GM12892 (cell line): ENCODE data around the gene ATP6V0A1.
A peak's percentile ranks its signal among the peaks of the same experiment; 100 is the strongest.

Experiments
- DNase-seq: peaks from one replicate; pipeline ENCODE4 v3.0.0; 2011; ENCODE audit not compliant: insufficient read length
- FAIRE-seq: peaks from 2 replicates; lab custom pipeline; 2011; peaks lifted over from hg19 to GRCh38; lab: Jason Lieb, UNC
- POLR2A ChIP-seq: IDR thresholded peaks from 2 replicates; pipeline ENCODE4 v1.6.1; 2011; ENCODE audit warnings: low read depth, low read length, control low read depth
- POLR2AphosphoS5 ChIP-seq: IDR thresholded peaks from 2 replicates; pipeline ENCODE4 v1.6.1; 2011; ENCODE audit warnings: low read depth, low read length, control low read depth
- TAF1 ChIP-seq: IDR thresholded peaks from 2 replicates; pipeline ENCODE4 v1.6.1; 2011; ENCODE audit warnings: low read depth, mild to moderate bottlenecking, control low read depth, low read length, borderline replicate concordance

The ATP6V0A1 gene

DNA sequence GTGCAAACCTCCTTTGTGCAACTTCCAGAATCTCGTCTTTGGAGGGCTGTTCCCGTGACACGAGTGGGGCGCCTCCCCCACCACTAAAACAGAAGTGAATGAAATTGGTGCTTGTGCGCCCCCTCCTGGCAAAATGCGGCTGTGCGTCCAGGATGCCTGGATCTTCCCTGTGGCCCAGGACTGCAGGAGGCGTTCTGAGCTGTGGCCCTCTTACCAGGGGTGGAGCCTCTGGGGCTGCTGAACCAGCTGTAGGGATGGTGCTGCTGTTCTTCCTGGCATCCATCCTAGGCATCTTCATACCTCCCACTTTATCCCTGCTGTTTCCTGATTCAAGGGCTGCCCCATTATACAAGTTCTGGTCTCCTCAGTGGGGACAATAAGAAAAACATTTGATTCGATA lies 58.8 kb downstream of the ATP6V0A1 start:
- DNase-seq (peak; percentile 73), FAIRE-seq (peak; percentile 72)
- TF ChIP-seq POLR2AphosphoS5 = no peak
- no peak for TF ChIP-seq TAF1

DNA sequence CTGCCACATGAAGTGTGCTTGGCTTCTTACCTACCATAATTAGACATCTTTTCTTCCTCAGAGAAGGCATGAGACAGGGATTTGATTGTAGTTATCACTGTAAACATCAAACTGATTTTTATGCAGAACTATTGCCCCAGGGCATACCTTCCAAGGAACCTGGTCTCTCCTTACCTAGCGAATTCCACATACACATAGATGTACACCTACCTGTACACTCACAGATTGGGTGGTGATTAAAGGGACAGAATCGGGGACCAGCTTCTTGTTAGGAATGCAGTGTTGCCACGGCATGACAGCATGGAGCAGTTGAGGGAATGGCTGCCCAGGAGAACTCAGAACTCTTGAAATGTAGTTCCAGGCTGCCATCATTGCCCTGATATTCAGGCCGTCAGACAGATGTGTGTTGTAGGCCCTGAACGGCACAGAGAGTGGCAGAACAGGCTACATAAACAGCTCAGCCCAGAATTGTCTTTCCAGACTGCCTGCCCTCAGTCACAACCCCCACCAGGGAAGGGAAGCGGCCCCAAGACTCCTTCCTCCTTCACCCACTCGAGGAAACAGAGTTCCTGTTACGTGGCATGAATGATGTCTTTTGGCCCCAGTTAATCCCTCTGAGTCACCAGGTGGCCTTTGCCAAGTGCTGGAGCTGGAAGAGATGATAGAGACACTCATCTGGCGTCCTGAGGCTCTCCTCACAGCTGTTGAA lies 59.5 kb downstream of the ATP6V0A1 start:
- no peak for DNase-seq
- no peak for TF ChIP-seq POLR2AphosphoS5
- no peak for TF ChIP-seq TAF1
- TF ChIP-seq POLR2A = no peak

DNA sequence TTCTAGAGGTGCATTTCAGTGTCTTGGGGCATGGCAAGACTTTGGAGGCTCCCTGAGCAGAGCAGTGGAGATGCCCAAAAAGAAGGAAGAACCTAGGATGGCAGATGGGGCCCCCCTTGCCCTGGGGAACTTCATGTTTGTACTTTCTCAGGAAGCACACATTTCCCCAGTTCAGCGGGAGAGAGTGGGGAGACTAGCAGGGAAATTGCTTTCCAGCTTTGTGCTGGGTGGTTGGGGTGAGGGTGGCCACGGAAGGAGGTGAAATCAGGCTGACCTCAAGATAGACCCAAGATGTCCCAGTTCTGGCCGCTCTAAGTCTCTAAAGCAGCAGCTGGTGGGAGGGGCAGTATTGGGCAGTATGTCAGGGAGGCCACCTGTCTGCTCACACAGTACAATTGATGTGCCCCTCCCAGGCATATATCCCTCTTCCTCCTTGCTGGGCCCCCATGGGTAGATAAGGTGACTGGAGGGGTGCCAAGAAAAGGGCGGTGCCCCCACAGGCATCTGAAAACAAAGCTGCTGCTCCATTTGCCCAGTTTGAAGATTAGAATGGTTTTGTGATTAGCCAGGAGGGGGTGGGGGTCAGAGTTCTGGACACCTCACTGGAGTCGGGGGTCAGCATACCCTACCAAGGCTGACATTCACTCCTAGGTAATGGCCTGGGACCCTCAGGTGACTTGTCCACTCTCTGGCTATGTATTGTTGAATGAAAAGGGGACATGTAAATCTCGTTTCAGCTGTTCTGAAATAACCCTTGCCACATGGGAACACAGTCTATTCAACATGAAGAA lies 60.3 kb downstream of the ATP6V0A1 start:
- no peak for FAIRE-seq
- TF ChIP-seq TAF1 (no peak), POLR2AphosphoS5 (no peak), POLR2A (no peak)
- DNase-seq = no peak

More for the DNA sequence above, 59.5 kb downstream of the ATP6V0A1 start:
- FAIRE-seq = no peak

DNA sequence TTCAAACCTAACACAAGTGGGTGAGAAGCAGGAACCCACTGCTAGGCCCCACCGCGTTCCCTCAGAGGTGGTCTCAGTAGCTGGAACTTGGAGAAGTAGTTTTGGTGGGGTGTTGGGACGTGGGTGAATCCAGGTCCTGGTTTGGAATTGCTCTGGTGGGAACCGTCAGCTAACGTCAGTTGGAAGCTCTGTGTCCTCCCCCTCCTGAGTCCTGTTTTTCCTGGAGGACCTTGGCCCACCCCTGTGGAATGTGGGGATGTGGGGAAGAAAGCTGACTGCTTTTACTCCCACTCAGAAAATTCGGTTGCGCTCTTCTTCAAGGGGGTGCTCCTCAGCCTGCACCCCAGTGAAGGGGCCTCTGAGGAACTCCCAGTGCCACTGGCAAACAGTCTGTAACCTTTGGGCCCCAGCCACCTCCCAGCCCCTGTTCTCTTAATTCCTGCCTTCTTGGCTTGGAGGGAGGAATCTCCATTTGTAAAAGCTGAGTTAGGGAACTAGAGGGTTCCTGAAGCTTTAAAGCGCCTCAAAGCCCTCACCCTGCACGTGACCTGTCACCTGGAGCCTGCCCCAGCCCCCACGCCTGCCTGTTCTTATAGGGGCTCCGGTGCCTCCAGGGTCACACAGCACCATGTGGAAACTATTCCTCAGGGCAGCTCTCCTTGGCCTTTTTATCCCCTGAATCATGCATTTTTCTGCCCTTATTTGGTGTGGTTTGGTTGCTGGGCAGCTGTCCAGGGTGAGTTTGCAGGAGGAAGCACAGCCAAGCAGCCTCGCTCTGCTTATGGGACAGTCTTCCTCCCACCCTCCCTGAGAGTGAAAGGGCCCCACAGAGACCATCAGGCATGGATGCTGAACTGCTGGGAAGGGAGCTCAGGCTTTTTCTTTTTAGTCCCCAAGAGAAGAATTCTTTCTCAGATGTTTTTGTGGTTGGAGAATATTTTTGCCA lies 61.1 kb downstream of the ATP6V0A1 start:
- TF ChIP-seq POLR2A = no peak
- no peak for TF ChIP-seq POLR2AphosphoS5
- TF ChIP-seq TAF1 = no peak
- FAIRE-seq (no peak), DNase-seq (no peak)

DNA sequence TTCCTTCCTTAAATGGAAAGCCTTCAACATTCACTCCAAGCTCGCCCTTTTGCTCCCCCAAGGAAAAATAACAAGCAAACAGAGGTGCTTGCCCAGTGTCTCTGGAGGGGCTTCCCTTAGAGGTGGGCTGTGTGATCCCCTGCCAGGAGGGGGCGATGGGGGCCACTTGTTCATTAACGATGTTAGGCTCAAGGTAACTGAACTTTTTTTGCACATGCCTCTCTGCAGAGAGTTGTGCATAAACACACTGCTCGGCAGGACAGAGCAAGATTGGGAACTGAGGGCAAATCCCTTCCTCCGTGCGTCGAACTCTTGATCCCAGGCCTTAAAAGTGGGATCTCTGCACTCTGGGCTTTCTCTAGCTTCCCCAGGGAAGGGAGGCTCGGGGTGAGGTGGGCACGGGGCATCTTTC lies 61.9 kb downstream of the ATP6V0A1 start:
- DNase-seq (no peak), FAIRE-seq (no peak)
- no peak for TF ChIP-seq POLR2AphosphoS5
- no peak for TF ChIP-seq POLR2A
- no peak for TF ChIP-seq TAF1

DNA sequence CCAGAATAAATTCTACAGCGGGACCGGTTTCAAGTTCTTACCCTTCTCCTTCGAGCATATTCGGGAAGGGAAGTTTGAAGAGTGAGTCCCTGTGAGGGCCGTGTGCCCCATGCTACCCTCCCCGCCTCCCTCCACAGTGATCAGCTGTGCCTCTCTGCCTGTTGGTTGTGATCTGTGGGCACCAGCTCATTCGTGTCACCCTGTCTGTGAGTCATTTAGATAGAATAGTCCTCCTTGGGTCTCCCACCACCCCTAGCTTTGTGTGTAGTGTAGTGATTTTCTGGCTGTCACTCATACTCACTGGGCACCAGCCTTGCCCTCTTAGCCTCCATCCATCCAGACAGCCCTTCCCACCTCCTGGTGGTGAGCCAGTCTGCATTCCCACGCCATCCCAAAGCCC lies 62.4 kb downstream of the ATP6V0A1 start:
- DNase-seq = no peak
- FAIRE-seq = no peak
- TF ChIP-seq POLR2A = no peak
- no peak for TF ChIP-seq POLR2AphosphoS5
- no peak for TF ChIP-seq TAF1

DNA sequence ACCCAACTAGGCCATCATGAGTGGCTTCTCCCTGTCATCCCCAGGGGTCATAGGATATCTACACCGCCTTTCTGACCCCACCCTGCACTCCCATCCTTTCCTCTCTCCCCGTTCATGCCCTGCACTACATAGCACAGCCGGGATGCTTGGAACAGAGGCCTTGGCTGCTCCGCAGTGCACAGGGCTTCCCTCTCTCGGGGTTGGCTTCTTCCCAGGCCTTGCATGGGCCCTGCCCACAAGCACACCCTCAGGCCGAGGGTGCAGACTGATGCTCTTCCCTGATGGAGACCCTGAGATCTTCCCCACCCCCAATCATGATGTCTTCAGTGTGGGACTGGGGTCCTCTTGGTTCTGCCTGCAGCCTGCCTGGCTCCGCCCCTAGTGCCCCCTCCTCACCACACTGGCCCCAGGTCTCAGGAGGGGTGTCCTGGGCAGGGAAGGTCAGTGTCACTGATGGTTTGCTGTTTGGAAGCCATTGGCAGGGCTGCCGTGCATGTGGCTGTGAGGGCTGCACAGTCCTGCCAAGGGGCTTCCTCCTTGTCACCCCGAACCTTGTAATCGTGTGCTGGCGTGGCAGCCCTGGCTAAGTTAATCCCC lies 63.1 kb downstream of the ATP6V0A1 start:
- TF ChIP-seq POLR2A (no peak), POLR2AphosphoS5 (no peak), TAF1 (no peak)
- FAIRE-seq = no peak

DNA sequence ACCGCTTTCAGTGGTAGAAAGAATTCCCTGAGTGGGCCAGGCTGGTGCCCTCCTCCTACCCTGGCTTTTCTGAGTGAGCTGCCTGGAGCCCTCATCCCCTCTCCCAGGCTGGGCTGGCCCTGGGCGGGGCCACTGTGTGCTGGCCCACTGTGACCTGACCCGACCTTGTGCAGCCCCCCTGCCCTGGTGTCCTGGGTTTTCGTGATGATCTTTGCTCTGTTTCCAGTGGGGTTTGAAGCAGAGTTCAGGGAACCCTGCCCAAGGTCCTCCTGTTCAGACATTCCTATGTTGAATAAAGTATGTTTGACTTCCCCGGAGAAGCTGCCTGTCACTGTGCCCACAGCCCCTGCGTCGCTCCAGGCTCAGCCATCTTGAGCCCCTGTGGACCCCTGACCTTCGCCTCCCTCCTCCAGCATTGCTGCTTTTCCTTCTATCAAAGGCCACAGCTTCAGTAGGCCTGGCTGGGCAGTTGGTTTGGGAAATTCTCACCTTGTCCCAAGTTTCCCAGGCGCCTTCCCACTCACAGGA lies 63.6 kb downstream of the ATP6V0A1 start:
- TF ChIP-seq POLR2A (no peak), POLR2AphosphoS5 (no peak), TAF1 (no peak)
- DNase-seq = no peak
- FAIRE-seq = no peak

More for the DNA sequence above, 63.1 kb downstream of the ATP6V0A1 start:
- DNase-seq = no peak

DNA sequence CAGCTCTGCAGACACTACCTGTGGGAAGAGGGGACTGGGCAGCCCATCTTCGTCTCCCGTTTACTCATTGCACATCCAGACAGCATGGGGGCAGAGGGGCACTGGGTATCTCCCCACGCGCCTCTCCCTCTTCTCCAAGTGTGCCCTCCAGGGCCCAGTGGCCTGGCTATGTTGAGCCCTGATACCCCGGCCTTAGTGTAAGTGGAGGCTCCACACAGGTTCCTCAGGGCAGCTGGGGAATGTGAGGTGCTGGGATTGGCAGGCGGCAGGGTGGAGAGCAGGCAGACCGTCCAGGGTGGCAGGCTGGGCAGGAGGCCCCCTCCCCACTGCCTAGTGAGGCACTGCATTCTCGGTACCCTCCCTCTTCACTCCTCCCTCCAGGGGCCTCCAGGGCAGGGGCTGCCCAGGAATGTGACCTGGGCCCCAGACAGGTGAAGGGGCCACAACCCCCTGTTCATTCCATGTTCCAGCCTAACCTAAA lies 64.2 kb downstream of the ATP6V0A1 start:
- FAIRE-seq = no peak
- DNase-seq = no peak

DNA sequence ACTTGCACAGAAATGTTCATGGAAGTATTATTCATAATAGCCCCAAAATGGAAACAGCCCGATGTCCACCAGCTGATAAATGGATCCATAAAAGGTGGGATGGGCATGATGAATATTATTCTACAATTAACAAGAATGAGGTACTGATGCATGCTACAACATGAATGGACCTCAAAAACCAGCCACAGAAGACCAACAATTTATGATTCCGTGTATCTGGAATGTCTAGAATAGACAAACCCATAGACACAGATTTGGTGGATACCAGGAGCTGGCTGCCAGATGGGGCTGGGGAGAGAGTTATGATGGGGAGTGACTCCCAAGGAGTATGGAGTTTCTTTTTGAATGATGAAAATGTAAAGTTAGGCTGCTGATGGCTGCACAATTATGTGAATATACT lies 66.5 kb downstream of the ATP6V0A1 start:
- no peak for FAIRE-seq
- DNase-seq = no peak

More for the DNA sequence above, 64.2 kb downstream of the ATP6V0A1 start:
- TF ChIP-seq TAF1 (no peak), POLR2A (no peak), POLR2AphosphoS5 (no peak)

DNA sequence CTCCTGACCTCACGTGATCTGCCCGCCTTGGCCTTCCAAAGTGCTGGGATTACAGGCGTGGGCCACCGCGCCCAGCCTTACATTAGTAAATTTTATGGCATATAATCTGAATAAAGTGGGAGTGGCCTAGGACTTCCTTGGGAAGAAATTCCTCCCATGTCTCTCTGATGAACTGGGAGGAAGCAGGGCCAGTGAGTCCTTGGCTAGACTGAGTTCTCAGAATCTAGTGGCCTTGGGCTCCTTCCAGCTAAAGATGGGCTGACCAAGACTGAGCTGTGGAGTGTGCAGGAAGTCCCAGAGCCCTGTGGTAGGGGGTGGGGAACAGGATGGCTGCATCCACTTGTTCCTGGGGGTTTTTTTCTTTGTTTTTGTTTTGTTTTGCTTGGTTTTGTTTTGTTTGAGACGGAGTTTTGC lies 67.4 kb downstream of the ATP6V0A1 start:
- FAIRE-seq (no peak), DNase-seq (no peak)
- TF ChIP-seq TAF1 (no peak), POLR2AphosphoS5 (no peak), POLR2A (no peak)

More for the DNA sequence above, 66.5 kb downstream of the ATP6V0A1 start:
- no peak for TF ChIP-seq POLR2AphosphoS5
- TF ChIP-seq POLR2A = no peak
- TF ChIP-seq TAF1 = no peak
